HCT116 (cell line): Measurements from ENCODE around the gene TFCP2. TPM values are rescaled to one million over a fixed set of nuclear protein-coding genes. Genes with fewer than 3 reads are reported as not detected.

ENCODE experiments used
- ATAC-seq: fragments of 200-7000 bp; cut with Tn5 transposase; 2 replicates; pipeline ENCODE4 v1.9.1; 2020; ENCODE audit warnings: mild to moderate bottlenecking, moderate library complexity
- BruUV-seq: library from RNA; stranded (reverse); fragments of 400-500 nt; replicated peaks from 2 replicates; lab custom pipeline; 2021; lab: Mats Ljungman, UMichigan
- CTCF ChIA-PET: fragments of 300-600 bp; sonication (Branson Sonifier 250); formaldehyde crosslinking; loops from one replicate; lab custom pipeline; 2021; ENCODE audit warnings: antibody characterized with exemption; lab: Charles Lee
- POLR2A ChIA-PET: fragments of 300-600, 350-600 bp; sonication (Branson Sonifier 250); formaldehyde crosslinking; loops from one replicate; lab custom pipeline; 2021; ENCODE audit warnings: antibody characterized with exemption; lab: Charles Lee
- RAD21 ChIA-PET, 2 experiments: fragments of 300-600 bp; sonication (Branson Sonifier 250); formaldehyde crosslinking; loops; one replicate each; lab custom pipeline; 2023; ENCODE audit warnings: low total read pairs in 2 of 2; ENCODE audit not compliant: uncharacterized antibody in 2 of 2, unreplicated experiment in 2 of 2, low non-redundant PET in 1 of 2; lab: Charles Lee
- DNase-seq: peaks from one replicate; pipeline ENCODE4 v3.0.0-alpha.2; 2010; ENCODE audit warnings: low read depth, low spot score
- H2AFZ ChIP-seq: fragments of 200-600 bp; shearing (Covaris generic), sonication (generic); 2 replicates; pipeline ENCODE4 v1.6.1; 2017; ENCODE audit warnings: low read depth, mixed run types, mixed read lengths, antibody characterized with exemption, low read length; ENCODE audit not compliant: poor library complexity, severe bottlenecking
- H3K27ac ChIP-seq: 2 replicates; pipeline ENCODE4 v1.5.1; 2012; ENCODE audit warnings: low read depth, low read length
- H3K27me3 ChIP-seq: fragments of 200-600 bp; sonication (generic); 2 replicates; pipeline ENCODE4 v1.6.1; 2016; ENCODE audit warnings: mixed run types, low read length, mixed read lengths; ENCODE audit not compliant: insufficient read depth
- H3K36me3 ChIP-seq, 2 experiments: fragments of 200-500 bp in 1 of 2; fragments of 200-600 bp in 1 of 2; sonication (Bioruptor generic) in 1 of 2; sonication (generic) in 1 of 2; 2 replicates each; pipeline versions ENCODE4 v1.5.1 to v1.6.1; 2014 to 2016; ENCODE audit warnings: low read length in 2 of 2, inconsistent platforms in 1 of 2, mixed read lengths in 1 of 2, mixed run types in 1 of 2; ENCODE audit not compliant: insufficient read depth in 2 of 2, control insufficient read depth in 1 of 2
- H3K4me1 ChIP-seq, 2 experiments: fragments of 200-600 bp in 1 of 2; sonication (generic) in 1 of 2; 2 replicates each; pipeline versions ENCODE4 v1.5.1 to v1.6.1; 2012 to 2017; ENCODE audit warnings: low read length in 2 of 2, inconsistent platforms in 1 of 2, mild to moderate bottlenecking in 1 of 2, mixed read lengths in 1 of 2, mixed run types in 1 of 2, moderate library complexity in 1 of 2; ENCODE audit not compliant: insufficient read depth in 2 of 2, control insufficient read depth in 1 of 2
- H3K4me2 ChIP-seq: fragments of 200-600 bp; sonication (generic); 2 replicates; pipeline ENCODE4 v1.6.1; 2017; ENCODE audit warnings: mixed run types, low read length, mixed read lengths
- H3K4me3 ChIP-seq, 2 experiments: fragments of 200-600 bp in 1 of 2; sonication (generic) in 1 of 2; replicated peaks in 1 of 2; 2 replicates each; pipeline ENCODE4 v1.5.1; 2011 to 2016; ENCODE audit warnings: low read length in 2 of 2, control low read depth in 1 of 2, low read depth in 1 of 2, mild to moderate bottlenecking in 1 of 2, mixed read lengths in 1 of 2, mixed run types in 1 of 2
- H3K79me2 ChIP-seq: fragments of 200-600 bp; sonication (generic); 2 replicates; pipeline ENCODE4 v1.6.1; 2017; ENCODE audit warnings: mild to moderate bottlenecking, mixed run types, low read length, moderate library complexity, mixed read lengths; ENCODE audit not compliant: insufficient read depth
- H3K9ac ChIP-seq: fragments of 200-600 bp; sonication (generic); 2 replicates; pipeline ENCODE4 v1.6.1; 2016; ENCODE audit warnings: low read length, mixed read lengths
- H3K9me2 ChIP-seq: fragments of 200-600 bp; sonication (generic), shearing (Covaris generic); 2 replicates; pipeline ENCODE4 v1.6.1; 2017; ENCODE audit warnings: mixed run types, mild to moderate bottlenecking, moderate library complexity; ENCODE audit not compliant: insufficient read depth
- H3K9me3 ChIP-seq, 2 experiments: fragments of 200-500 bp in 1 of 2; fragments of 200-600 bp in 1 of 2; sonication (Bioruptor generic) in 1 of 2; sonication (generic) in 1 of 2; 2 replicates each; pipeline ENCODE4 v1.6.1; 2014 to 2017; ENCODE audit warnings: low read length in 2 of 2, mixed read lengths in 2 of 2, inconsistent platforms in 1 of 2, low read depth in 1 of 2, mild to moderate bottlenecking in 1 of 2, mixed run types in 1 of 2, moderate library complexity in 1 of 2; ENCODE audit not compliant: control insufficient read depth in 1 of 2, insufficient read depth in 1 of 2
- H4K20me1 ChIP-seq: fragments of 200-600 bp; sonication (generic), shearing (Covaris generic); 2 replicates; pipeline ENCODE4 v1.6.1; 2017; ENCODE audit warnings: mixed run types, mild to moderate bottlenecking, moderate library complexity; ENCODE audit not compliant: insufficient read depth
- ATF3 ChIP-seq: IDR thresholded peaks from 2 replicates; pipeline ENCODE4 v1.6.1; 2012
- FOSL1 ChIP-seq: IDR thresholded peaks from 2 replicates; pipeline ENCODE4 v1.6.1; 2012; ENCODE audit warnings: low read depth
- POLR2A ChIP-seq: IDR thresholded peaks from 2 replicates; pipeline ENCODE4 v1.7.0; 2011; ENCODE audit warnings: borderline replicate concordance; ENCODE audit not compliant: insufficient read depth, insufficient read length; ENCODE audit errors: extremely low read depth
- REST ChIP-seq: IDR thresholded peaks from 2 replicates; pipeline ENCODE4 v1.6.1; 2012; ENCODE audit warnings: low read depth
- ZBTB33 ChIP-seq: IDR thresholded peaks from 2 replicates; pipeline ENCODE4 v1.6.1; 2011; ENCODE audit warnings: mild to moderate bottlenecking, low read length, moderate library complexity; ENCODE audit not compliant: insufficient replicate concordance; ENCODE audit errors: extremely low read depth
- intact Hi-C: fragments of 100-400 bp; cut with micrococcal nuclease; formaldehyde crosslinking; loops from 2 replicates; pipeline ENCODE4 v1.10.0; 2022
- total RNA-seq: library from RNA; stranded (reverse); gene quantifications from one replicate; pipeline ENCODE4 v1.2.1, GENCODE V29; 2021; ENCODE audit not compliant: unreplicated experiment

TFCP2 gene
- total RNA-seq, 1 experiment from 2014 or later: 31.6 TPM

GRCh38 chr12:51071663-51072062, 101.3 kb downstream of the TFCP2 start:
- no peaks in the 10 kb centered on the region for H3K27me3 ChIP-seq
- no peak overlapping the region for H3K27ac ChIP-seq
- no peaks in the 10 kb centered on the region for H3K79me2 ChIP-seq
- peaks cover 4 to 17% of the 10 kb centered on the region in 2 experiments; a peak in 3 of 4 replicates for H3K36me3 ChIP-seq
- ChIA-PET CTCF (no interaction called here), POLR2A (no interaction called here), RAD21 (no interaction called here)
- no peaks in the 10 kb centered on the region for H3K9me3 ChIP-seq
- H3K4me1 ChIP-seq: no peaks in the 10 kb centered on the region
- no peak overlapping the region for H2AFZ ChIP-seq
- ATAC-seq (no peak), DNase-seq (no peak)
- H3K4me3 ChIP-seq: no peak overlapping the region
- intact Hi-C loops: no loop called here
- no peaks in the 10 kb centered on the region for H3K9me2 ChIP-seq
- no peak overlapping the region for H3K9ac ChIP-seq
- BruUV-seq: no TSS peak
- no peak for TF ChIP-seq REST
- no peak for TF ChIP-seq ZBTB33
- no peak for TF ChIP-seq FOSL1
- TF ChIP-seq POLR2A: no peak
- no peak for TF ChIP-seq ATF3
- H4K20me1 ChIP-seq: no peaks in the 10 kb centered on the region
- H3K4me2 ChIP-seq: no peak overlapping the region
